ENCODE measurements around the gene CCND1.

DNA sequence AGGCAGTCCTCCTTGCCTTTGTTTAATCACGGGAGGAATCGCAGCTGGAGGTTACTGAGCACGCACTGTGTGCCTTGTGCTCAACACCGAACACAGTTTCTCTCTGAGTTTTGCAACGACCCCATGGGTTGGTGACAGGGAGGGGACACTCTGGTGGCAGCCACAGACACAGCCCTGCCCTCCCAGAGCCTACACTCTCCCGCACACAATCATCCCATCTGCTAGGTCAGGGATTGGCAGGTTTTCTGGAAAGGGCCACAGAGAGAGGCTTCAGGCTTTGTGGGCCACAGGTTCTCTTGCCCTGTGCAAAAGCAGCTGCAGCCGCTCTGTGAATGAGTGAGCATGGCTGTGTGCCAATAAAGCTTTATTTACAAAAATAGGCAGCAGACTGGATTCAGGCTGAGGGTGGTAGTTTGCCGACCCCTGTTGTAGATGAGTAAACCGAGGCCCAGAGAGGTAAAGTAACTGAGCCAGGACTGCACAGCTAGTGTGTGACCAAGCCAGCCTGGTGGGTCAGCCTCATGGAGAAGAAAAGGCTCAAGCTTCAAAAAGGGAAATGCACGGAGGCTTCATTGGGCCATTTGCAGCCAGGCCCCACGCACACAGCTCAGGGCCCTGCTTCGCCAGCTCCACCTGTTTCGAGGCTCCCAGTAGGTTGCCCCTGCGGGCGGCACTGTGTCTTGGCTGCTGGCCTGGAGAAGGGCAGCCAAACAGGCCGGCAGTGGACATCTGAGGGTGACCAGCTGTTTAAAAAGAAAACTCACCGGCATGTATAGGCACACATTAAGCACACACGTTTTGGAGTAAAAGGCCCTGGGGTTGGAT lies 17.9 kb downstream of the CCND1 start:
- TF ChIP-seq POLR2A (IDR thresholded peaks at IDR 0.05; ENCODE audit: low read length) (no peak), GATA1 (IDR thresholded peaks at IDR 0.05; ENCODE audit: low read depth, low read length) (no peak)

All from erythroblast (primary cell).